Endothelial cell of umbilical vein (primary cell): Measurements from ENCODE around the gene GPR17. TPM values are rescaled to one million over a fixed set of nuclear protein-coding genes. Genes with fewer than 3 reads are reported as not detected.

ENCODE experiments used
- BruUV-seq: library from RNA; stranded (reverse); fragments of 400-500 nt; replicated peaks from 2 replicates; lab custom pipeline; 2021; lab: Mats Ljungman, UMichigan
- CTCF ChIA-PET: fragments of 300-600, 350-600 bp; sonication (Branson Sonifier 250); formaldehyde crosslinking; loops from one replicate; lab custom pipeline; 2021; ENCODE audit warnings: antibody characterized with exemption, inconsistent platforms; lab: Charles Lee
- POLR2A ChIA-PET: fragments of 300-600, 350-600 bp; sonication (Branson Sonifier 250); formaldehyde crosslinking; loops from one replicate; lab custom pipeline; 2021; ENCODE audit warnings: antibody characterized with exemption, inconsistent platforms; lab: Charles Lee
- DNase-seq: peaks from one replicate; pipeline ENCODE4 v3.0.0-alpha.2; 2011; ENCODE audit warnings: low read depth, low spot score
- FAIRE-seq: peaks from 2 replicates; lab custom pipeline; 2011; peaks lifted over from hg19 to GRCh38; lab: Jason Lieb, UNC
- H2AFZ ChIP-seq: 2 replicates; pipeline ENCODE4 v1.6.0; 2012; ENCODE audit warnings: low read depth, low read length, control low read depth, inconsistent platforms
- H3K27ac ChIP-seq: 2 replicates; pipeline ENCODE4 v1.5.1; 2011; ENCODE audit warnings: low read depth, mild to moderate bottlenecking, control low read depth, low read length, moderate library complexity; ENCODE audit not compliant: insufficient read depth
- H3K27me3 ChIP-seq, 2 experiments: 2 replicates each; pipeline versions ENCODE4 v1.6.0 to v1.6.1; 2011; ENCODE audit warnings: low read length in 2 of 2, mixed read lengths in 1 of 2; ENCODE audit not compliant: control insufficient read depth in 2 of 2, insufficient read depth in 2 of 2
- H3K36me3 ChIP-seq, 2 experiments: 2 replicates in 1 of 2; 3 replicates in 1 of 2; pipeline ENCODE4 v1.5.1; 2011; ENCODE audit warnings: low read length in 2 of 2, mild to moderate bottlenecking in 1 of 2, moderate library complexity in 1 of 2; ENCODE audit not compliant: control insufficient read depth in 2 of 2, insufficient read depth in 2 of 2; ENCODE audit errors: extremely low read depth in 1 of 2
- H3K4me1 ChIP-seq: 3 replicates; pipeline ENCODE4 v1.5.1; 2011; ENCODE audit warnings: mild to moderate bottlenecking, low read length; ENCODE audit not compliant: control insufficient read depth, insufficient read depth; ENCODE audit errors: extremely low read depth
- H3K4me2 ChIP-seq: 2 replicates; pipeline ENCODE4 v1.6.1; 2011; ENCODE audit warnings: low read length, control low read depth, mixed read lengths; ENCODE audit not compliant: insufficient read depth
- H3K4me3 ChIP-seq, 3 experiments: fragments of 200-600 bp in 1 of 3; sonication (generic), shearing (Covaris generic) in 1 of 3; replicated peaks in 1 of 3; 2 replicates each; pipeline ENCODE4 v1.5.1; 2011 to 2016; ENCODE audit warnings: control low read depth in 3 of 3, low read length in 3 of 3, mild to moderate bottlenecking in 2 of 3, inconsistent platforms in 1 of 3, low read depth in 1 of 3, moderate library complexity in 1 of 3; ENCODE audit not compliant: insufficient read depth in 1 of 3
- H3K79me2 ChIP-seq: 2 replicates; pipeline ENCODE4 v1.6.0; 2012; ENCODE audit warnings: low read length, inconsistent platforms; ENCODE audit not compliant: control insufficient read depth, insufficient read depth
- H3K9ac ChIP-seq: replicated peaks from 2 replicates; pipeline ENCODE3; 2011; ENCODE audit warnings: low read length, control low read depth; ENCODE audit not compliant: insufficient read depth; ENCODE audit errors: extremely low read depth
- H3K9me1 ChIP-seq: replicated peaks from 3 replicates; pipeline ENCODE4 v1.6.0; 2011; ENCODE audit warnings: mild to moderate bottlenecking, low read length; ENCODE audit not compliant: control insufficient read depth, insufficient read depth; ENCODE audit errors: extremely low read depth
- H3K9me3 ChIP-seq: replicated peaks from 2 replicates; pipeline ENCODE4 v1.5.1; 2012; ENCODE audit warnings: low read length, inconsistent platforms; ENCODE audit not compliant: control insufficient read depth, insufficient read depth
- H4K20me1 ChIP-seq: replicated peaks from 2 replicates; pipeline ENCODE3; 2011; ENCODE audit warnings: mild to moderate bottlenecking, low read length; ENCODE audit not compliant: control insufficient read depth, insufficient read depth; ENCODE audit errors: extremely low read depth
- EZH2 ChIP-seq: IDR thresholded peaks from 2 replicates; pipeline ENCODE4 v1.6.1; 2012; ENCODE audit warnings: borderline replicate concordance, low read depth, mild to moderate bottlenecking, moderate library complexity, low read length, inconsistent platforms; ENCODE audit not compliant: severe bottlenecking
- FOS ChIP-seq: IDR thresholded peaks from 2 replicates; pipeline ENCODE4 v1.6.1; 2011; ENCODE audit warnings: mild to moderate bottlenecking, low read length, moderate library complexity, borderline replicate concordance; ENCODE audit not compliant: insufficient read depth
- GATA2 ChIP-seq: IDR thresholded peaks from 2 replicates; pipeline ENCODE4 v1.7.0; 2011; ENCODE audit warnings: low read depth, mild to moderate bottlenecking, moderate library complexity, mixed read lengths, low read length; ENCODE audit not compliant: insufficient read length, insufficient read depth
- JUN ChIP-seq: IDR thresholded peaks from 2 replicates; pipeline ENCODE4 v1.6.1; 2011; ENCODE audit warnings: borderline replicate concordance, low read depth; ENCODE audit not compliant: insufficient read length, insufficient read depth
- MYC ChIP-seq: IDR thresholded peaks from one replicate; pipeline ENCODE4 v1.6.1; 2011; ENCODE audit warnings: mild to moderate bottlenecking, low read depth, low read length
- POLR2A ChIP-seq: IDR thresholded peaks from 2 replicates; pipeline ENCODE4 v1.6.1; 2012; ENCODE audit warnings: low read depth, mild to moderate bottlenecking, control low read depth, low read length
- POLR2AphosphoS5 ChIP-seq: IDR thresholded peaks from 2 replicates; pipeline ENCODE4 v1.6.1; 2012; ENCODE audit warnings: low read depth, mild to moderate bottlenecking, control low read depth, low read length, moderate library complexity; ENCODE audit not compliant: insufficient read depth
- dilution Hi-C: fragments of 300-500 bp; cut with MboI; formaldehyde crosslinking; loops from one replicate; pipeline ENCODE4 v1.15.0; 2019; ENCODE audit warnings: low sequenced_read_pairs; ENCODE audit not compliant: extremely low pct_ligation_motif_present
- intact Hi-C: fragments of 100-400 bp; cut with micrococcal nuclease; formaldehyde crosslinking; loops from one replicate; pipeline ENCODE4 v1.10.0; 2022
- polyA plus RNA-seq, 4 experiments: library from polyadenylated mRNA; depleted of rRNA in 3 of 4; stranded (reverse) in 3 of 4; unstranded in 1 of 4; fragments of >200 nt; gene quantifications; 2 replicates each; pipeline versions ENCODE4 v1.2.1 to v1.2.3, GENCODE V29; 2011 to 2012; ENCODE audit warnings: missing spikeins in 1 of 4
- total RNA-seq: library from RNA; stranded (reverse); gene quantifications from 2 replicates; pipeline ENCODE4 v1.2.3, GENCODE V29; 2021
- TF ChIP-seq, protein P1 (sequence below), 2 donors: IDR thresholded peaks; 1 replicate in 1 of 2; 2 replicates in 1 of 2; pipeline ENCODE4 v1.5.1; 2011; ENCODE audit warnings: low read length in 2 of 2, mild to moderate bottlenecking in 2 of 2, moderate library complexity in 2 of 2, control low read depth in 1 of 2, inconsistent platforms in 1 of 2, low read depth in 1 of 2; ENCODE audit not compliant: insufficient read depth in 1 of 2; ENCODE audit errors: extremely low read depth in 1 of 2
- TF ChIP-seq, protein P2 (sequence below): IDR thresholded peaks from 2 replicates; pipeline ENCODE4 v1.6.1; 2011; ENCODE audit not compliant: insufficient read depth, insufficient read length

GPR17 gene
- total and polyA plus RNA-seq, 2 donors (not counting 3 experiments of a cell fraction or from before 2014, with no cell fraction given), result 0.10 TPM; not detected in 1

GRCh38 chr2:127642706-127643438, 3.1 kb upstream of the GPR17 start:
- ChIA-PET CTCF (interaction anchor here (1.0 to 6.3 kb wide), 3 partner anchors 11 to 134 kb away, joined by 3 to 37 read pairs (median 4); partner anchors contain the start of gene LIMS2), POLR2A (no interaction called here)
- no peaks in the 10 kb centered on the region for H3K9me1 ChIP-seq
- no peaks in the 10 kb centered on the region for H3K36me3 ChIP-seq
- H3K4me1 ChIP-seq, result peaks cover 40% of the 10 kb centered on the region
- no peak overlapping the region for H3K4me2 ChIP-seq
- TF ChIP-seq MYC, result no peak
- TF ChIP-seq, protein P1, sequence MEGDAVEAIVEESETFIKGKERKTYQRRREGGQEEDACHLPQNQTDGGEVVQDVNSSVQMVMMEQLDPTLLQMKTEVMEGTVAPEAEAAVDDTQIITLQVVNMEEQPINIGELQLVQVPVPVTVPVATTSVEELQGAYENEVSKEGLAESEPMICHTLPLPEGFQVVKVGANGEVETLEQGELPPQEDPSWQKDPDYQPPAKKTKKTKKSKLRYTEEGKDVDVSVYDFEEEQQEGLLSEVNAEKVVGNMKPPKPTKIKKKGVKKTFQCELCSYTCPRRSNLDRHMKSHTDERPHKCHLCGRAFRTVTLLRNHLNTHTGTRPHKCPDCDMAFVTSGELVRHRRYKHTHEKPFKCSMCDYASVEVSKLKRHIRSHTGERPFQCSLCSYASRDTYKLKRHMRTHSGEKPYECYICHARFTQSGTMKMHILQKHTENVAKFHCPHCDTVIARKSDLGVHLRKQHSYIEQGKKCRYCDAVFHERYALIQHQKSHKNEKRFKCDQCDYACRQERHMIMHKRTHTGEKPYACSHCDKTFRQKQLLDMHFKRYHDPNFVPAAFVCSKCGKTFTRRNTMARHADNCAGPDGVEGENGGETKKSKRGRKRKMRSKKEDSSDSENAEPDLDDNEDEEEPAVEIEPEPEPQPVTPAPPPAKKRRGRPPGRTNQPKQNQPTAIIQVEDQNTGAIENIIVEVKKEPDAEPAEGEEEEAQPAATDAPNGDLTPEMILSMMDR (IDR thresholded peaks at IDR 0.05; ENCODE audit: extremely low read depth in 1 of 2, insufficient read depth in 1 of 2, low read depth in 1 of 2, low read length in 2 of 2), result no peak
- no peak for TF ChIP-seq POLR2A
- TF ChIP-seq, protein P2, sequence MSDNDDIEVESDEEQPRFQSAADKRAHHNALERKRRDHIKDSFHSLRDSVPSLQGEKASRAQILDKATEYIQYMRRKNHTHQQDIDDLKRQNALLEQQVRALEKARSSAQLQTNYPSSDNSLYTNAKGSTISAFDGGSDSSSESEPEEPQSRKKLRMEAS, result no peak
- no peak for TF ChIP-seq POLR2AphosphoS5
- TF ChIP-seq FOS, result no peak
- TF ChIP-seq EZH2, result no peak
- TF ChIP-seq GATA2, result no peak
- no peak for TF ChIP-seq JUN
- DNase-seq (no peak), FAIRE-seq (no peak)
- BruUV-seq, result no TSS peak
- H2AFZ ChIP-seq, result no peak overlapping the region
- dilution Hi-C loops, result no loop called here
- no peak overlapping the region for H3K4me3 ChIP-seq
- no peaks in the 10 kb centered on the region for H3K79me2 ChIP-seq
- H3K9ac ChIP-seq, result no peak overlapping the region
- no peaks in the 10 kb centered on the region for H3K27me3 ChIP-seq
- no peak overlapping the region for H3K27ac ChIP-seq
- H4K20me1 ChIP-seq, result no peaks in the 10 kb centered on the region
- intact Hi-C loops, result no loop called here
- H3K9me3 ChIP-seq, result no peaks in the 10 kb centered on the region
